HFFc6 (cell line): ENCODE results near the gene PCDHGA9. TPM values are rescaled to one million over a fixed set of nuclear protein-coding genes. Genes with fewer than 3 reads are reported as not detected.
"Not testable (repeated sequence)": the region's sequence is repeated elsewhere in the genome, so short reads cannot be mapped to it uniquely, and the experiment has no call there.

ENCODE experiments used
- DNase-seq: peaks from one replicate; pipeline ENCODE4 v3.0.0-alpha.2; 2018
- H3K27ac Mint-ChIP-seq: 2 replicates; pipeline ENCODE4 v1.8.0; 2020; ENCODE audit warnings: mild to moderate bottlenecking, mixed read lengths
- H3K27me3 Mint-ChIP-seq: 2 replicates; pipeline ENCODE4 v1.8.0; 2021; ENCODE audit warnings: mild to moderate bottlenecking, moderate library complexity, mixed read lengths; ENCODE audit not compliant: insufficient read depth
- H3K36me3 Mint-ChIP-seq: 2 replicates; pipeline ENCODE4 v1.8.0; 2021; ENCODE audit warnings: low read depth, mixed read lengths
- H3K4me1 Mint-ChIP-seq: 2 replicates; pipeline ENCODE4 v1.8.0; 2020; ENCODE audit warnings: low read depth, mixed read lengths
- H3K4me3 Mint-ChIP-seq: 2 replicates; pipeline ENCODE4 v1.8.0; 2020; ENCODE audit warnings: mild to moderate bottlenecking, moderate library complexity, mixed read lengths
- H3K9me3 Mint-ChIP-seq: 2 replicates; pipeline ENCODE4 v1.8.0; 2020; ENCODE audit warnings: mild to moderate bottlenecking, mixed read lengths
- CTCF ChIP-seq: fragments of 200-600 bp; sonication (generic); IDR thresholded peaks from 2 replicates; pipeline ENCODE4 v1.5.0; 2021; ENCODE audit warnings: antibody characterized with exemption, mild to moderate bottlenecking
- total RNA-seq, 6 experiments: library from RNA; stranded (reverse); fragmentation: NEBNext Ultra II Directional; extraction: Animal tissue kit (Norgen Biotek cat#: 25700); gene quantifications; 2 replicates in 1 of 6; 3 replicates in 5 of 6; pipeline ENCODE4 v1.2.3, GENCODE V29; 2021

PCDHGA9 gene
- total RNA-seq, 6 experiments from 2014 or later = 0.69 to 1.6 (median 0.88) TPM

GRCh38 chr5:141417494-141418172, 15.1 kb downstream of the PCDHGA9 start, which contains the start of gene PCDHGB7:
TSS of gene PCDHGB7 (plus strand) at chr5:141417677. CDS start at chr5:141417860, 183 bp downstream.
- peak; percentile 86 for TF ChIP-seq CTCF
- Mint-ChIP-seq H3K9me3 (peaks cover 50% of the 10 kb centered on the region), H3K36me3 (peaks cover 61% of the 10 kb centered on the region), H3K4me3 (peak within 1 kb of the TSS; percentile 90), H3K4me1 (peaks cover 25% of the 10 kb centered on the region), H3K27ac (peak within 1 kb of the TSS; percentile 79; the same call in 1 of the 2 replicates)
- DNase-seq = peak; percentile 83
- not testable (repeated sequence) for H3K27me3 Mint-ChIP-seq

GRCh38 chr5:141419074-141419880, 16.7 kb downstream of the PCDHGA9 start:
- no peak for TF ChIP-seq CTCF
- peaks cover 35% of the 10 kb centered on the region for H3K4me1 Mint-ChIP-seq
- peak overlapping the region; percentile 90; the same call in 1 of the 2 replicates for H3K4me3 Mint-ChIP-seq
- peaks cover 47% of the 10 kb centered on the region for H3K9me3 Mint-ChIP-seq
- H3K36me3 Mint-ChIP-seq = peaks cover 54% of the 10 kb centered on the region
- H3K27me3 Mint-ChIP-seq = peaks cover 2% of the 10 kb centered on the region
- no peak overlapping the region for H3K27ac Mint-ChIP-seq
- no peak for DNase-seq

GRCh38 chr5:141420855-141421488, 18.4 kb downstream of the PCDHGA9 start, which contains the start of gene PCDHGA11:
TSS of gene PCDHGA11 (plus strand) at chr5:141421051. CDS start at chr5:141421228, 177 bp downstream.
- H3K27ac Mint-ChIP-seq = peak within 1 kb of the TSS; percentile 69; the same call in 1 of the 2 replicates
- H3K36me3 Mint-ChIP-seq = peaks cover 57% of the 10 kb centered on the region
- peak within 1 kb of the TSS; percentile 88 for H3K4me3 Mint-ChIP-seq
- peak; percentile 82 for TF ChIP-seq CTCF
- peaks cover 47% of the 10 kb centered on the region for H3K9me3 Mint-ChIP-seq
- peaks cover 44% of the 10 kb centered on the region for H3K4me1 Mint-ChIP-seq
- peak; percentile 23 for DNase-seq
- peaks cover 4% of the 10 kb centered on the region for H3K27me3 Mint-ChIP-seq

GRCh38 chr5:141421489-141421855, 18.9 kb downstream of the PCDHGA9 start:
- Mint-ChIP-seq H3K27me3 (peaks cover 4% of the 10 kb centered on the region), H3K9me3 (peaks cover 48% of the 10 kb centered on the region), H3K4me3 (peak overlapping the region; percentile 88), H3K27ac (no peak overlapping the region; the same call in 1 of the 2 replicates), H3K36me3 (peaks cover 62% of the 10 kb centered on the region), H3K4me1 (peaks cover 44% of the 10 kb centered on the region)
- DNase-seq = no peak
- no peak for TF ChIP-seq CTCF

- H3K9me3 Mint-ChIP-seq = peaks cover 55% of the 10 kb centered on the region
These were observed 20.2 kb downstream of the PCDHGA9 start for GRCh38 chr5:141422742-141423291.

More at GRCh38 chr5:141422742-141423291, 20.2 kb downstream of the PCDHGA9 start:
- Mint-ChIP-seq H3K4me1 (peaks cover 42% of the 10 kb centered on the region), H3K27ac (no peak overlapping the region), H3K36me3 (peaks cover 66% of the 10 kb centered on the region), H3K4me3 (no peak overlapping the region), H3K27me3 (peaks cover 2% of the 10 kb centered on the region; the same call in 1 of the 2 replicates)
- TF ChIP-seq CTCF = no peak
- no peak for DNase-seq
